Astrocyte (in vitro differentiated cells and primary cell): Measurements from ENCODE around the gene ANKRD39. TPM values are rescaled to one million over a fixed set of nuclear protein-coding genes. Genes with fewer than 3 reads are reported as not detected.
"Not testable (repeated sequence)": the region's sequence is repeated elsewhere in the genome, so short reads cannot be mapped to it uniquely, and the experiment has no call there.

Experiments
- DNase-seq: peaks from one replicate; pipeline ENCODE4 v3.0.0-alpha.2; 2010; ENCODE audit warnings: low read depth
- FAIRE-seq: peaks from 2 replicates; lab custom pipeline; 2011; peaks lifted over from hg19 to GRCh38; lab: Jason Lieb, UNC
- H2AFZ ChIP-seq: 2 replicates; pipeline ENCODE4 v1.6.0; 2012; ENCODE audit warnings: low read depth, low read length, inconsistent platforms
- H3K27ac ChIP-seq: 2 replicates; pipeline ENCODE4 v1.5.1; 2011; ENCODE audit warnings: low read depth, low read length, inconsistent platforms
- H3K27me3 ChIP-seq: 2 replicates; pipeline ENCODE4 v1.6.0; 2011; ENCODE audit warnings: low read length, inconsistent platforms; ENCODE audit not compliant: insufficient read depth
- H3K36me3 ChIP-seq: 2 replicates; pipeline ENCODE4 v1.5.1; 2011; ENCODE audit warnings: low read length, inconsistent platforms; ENCODE audit not compliant: insufficient read depth
- H3K4me1 ChIP-seq: 2 replicates; pipeline ENCODE4 v1.5.1; 2011; ENCODE audit warnings: low read length, inconsistent platforms; ENCODE audit not compliant: insufficient read depth
- H3K4me2 ChIP-seq: 2 replicates; pipeline ENCODE4 v1.6.0; 2012; ENCODE audit warnings: low read length, inconsistent platforms
- H3K4me3 ChIP-seq: 2 replicates; pipeline ENCODE4 v1.5.1; 2011; ENCODE audit warnings: low read depth, mild to moderate bottlenecking, low read length, inconsistent platforms; ENCODE audit not compliant: insufficient read depth
- H3K79me2 ChIP-seq: 2 replicates; pipeline ENCODE4 v1.6.0; 2012; ENCODE audit warnings: mild to moderate bottlenecking, low read length, inconsistent platforms; ENCODE audit not compliant: insufficient read depth
- H3K9ac ChIP-seq: 2 replicates; pipeline ENCODE4 v1.6.0; 2012; ENCODE audit warnings: mild to moderate bottlenecking, low read length, inconsistent platforms
- H3K9me3 ChIP-seq: 2 replicates; pipeline ENCODE4 v1.5.1; 2012; ENCODE audit warnings: low read depth, mild to moderate bottlenecking, low read length, inconsistent platforms; ENCODE audit not compliant: insufficient read depth
- H4K20me1 ChIP-seq: 2 replicates; pipeline ENCODE4 v1.6.0; 2012; ENCODE audit warnings: low read length, inconsistent platforms; ENCODE audit not compliant: insufficient read depth
- H3K27ac Mint-ChIP-seq: one replicate; pipeline ENCODE4 v1.8.0; 2021; ENCODE audit warnings: mild to moderate bottlenecking, mixed read lengths; ENCODE audit not compliant: unreplicated experiment
- H3K27me3 Mint-ChIP-seq: one replicate; pipeline ENCODE4 v1.8.0; 2021; ENCODE audit warnings: low read depth, mixed read lengths; ENCODE audit not compliant: unreplicated experiment
- H3K36me3 Mint-ChIP-seq: one replicate; pipeline ENCODE4 v1.8.0; 2021; ENCODE audit warnings: low read depth, mixed read lengths; ENCODE audit not compliant: unreplicated experiment
- H3K4me1 Mint-ChIP-seq: one replicate; pipeline ENCODE4 v1.8.0; 2021; ENCODE audit warnings: low read depth, mixed read lengths; ENCODE audit not compliant: unreplicated experiment
- H3K4me3 Mint-ChIP-seq: one replicate; pipeline ENCODE4 v1.8.0; 2021; ENCODE audit warnings: mild to moderate bottlenecking, moderate library complexity, mixed read lengths; ENCODE audit not compliant: unreplicated experiment
- H3K9me3 Mint-ChIP-seq: one replicate; pipeline ENCODE4 v1.8.0; 2021; ENCODE audit warnings: mild to moderate bottlenecking, mixed read lengths; ENCODE audit not compliant: unreplicated experiment
- EZH2 ChIP-seq: IDR thresholded peaks from 2 replicates; pipeline ENCODE4 v1.6.1; 2012; ENCODE audit warnings: mild to moderate bottlenecking, low read length, inconsistent platforms; ENCODE audit not compliant: insufficient read depth
- total RNA-seq: library from RNA; stranded (reverse); gene quantifications from 2 replicates; pipeline ENCODE4 v1.2.1, GENCODE V29; 2021
- TF ChIP-seq, protein P1 (sequence below): IDR thresholded peaks from 2 replicates; pipeline ENCODE4 v1.5.1; 2011; ENCODE audit warnings: low read depth, mild to moderate bottlenecking, inconsistent platforms, low read length, moderate library complexity; ENCODE audit not compliant: insufficient read depth

Gene ANKRD39
- total RNA-seq, 1 donor from 2014 or later = 13.7 TPM

GRCh38 chr2:96806468-96807126 is 51.2 kb downstream of the ANKRD39 start:
- no peak overlapping the region for H3K4me3 Mint-ChIP-seq
- DNase-seq = no peak
- Histone ChIP-seq H3K27ac (no peak overlapping the region), H2AFZ (no peak overlapping the region), H4K20me1 (peaks cover 4% of the 10 kb centered on the region), H3K4me3 (no peak overlapping the region), H3K27me3 (no peaks in the 10 kb centered on the region), H3K9me3 (no peaks in the 10 kb centered on the region), H3K36me3 (no peaks in the 10 kb centered on the region), H3K79me2 (no peaks in the 10 kb centered on the region), H3K4me2 (no peak overlapping the region), H3K4me1 (no peaks in the 10 kb centered on the region), H3K9ac (no peak overlapping the region)
- H3K36me3 Mint-ChIP-seq = peaks cover 10% of the 10 kb centered on the region
- no peak overlapping the region for H3K27ac Mint-ChIP-seq
- FAIRE-seq = no peak
- H3K27me3 Mint-ChIP-seq = no peaks in the 10 kb centered on the region
- H3K9me3 Mint-ChIP-seq = no peaks in the 10 kb centered on the region
- no peaks in the 10 kb centered on the region for H3K4me1 Mint-ChIP-seq
- no peak for TF ChIP-seq EZH2
- TF ChIP-seq, protein P1, sequence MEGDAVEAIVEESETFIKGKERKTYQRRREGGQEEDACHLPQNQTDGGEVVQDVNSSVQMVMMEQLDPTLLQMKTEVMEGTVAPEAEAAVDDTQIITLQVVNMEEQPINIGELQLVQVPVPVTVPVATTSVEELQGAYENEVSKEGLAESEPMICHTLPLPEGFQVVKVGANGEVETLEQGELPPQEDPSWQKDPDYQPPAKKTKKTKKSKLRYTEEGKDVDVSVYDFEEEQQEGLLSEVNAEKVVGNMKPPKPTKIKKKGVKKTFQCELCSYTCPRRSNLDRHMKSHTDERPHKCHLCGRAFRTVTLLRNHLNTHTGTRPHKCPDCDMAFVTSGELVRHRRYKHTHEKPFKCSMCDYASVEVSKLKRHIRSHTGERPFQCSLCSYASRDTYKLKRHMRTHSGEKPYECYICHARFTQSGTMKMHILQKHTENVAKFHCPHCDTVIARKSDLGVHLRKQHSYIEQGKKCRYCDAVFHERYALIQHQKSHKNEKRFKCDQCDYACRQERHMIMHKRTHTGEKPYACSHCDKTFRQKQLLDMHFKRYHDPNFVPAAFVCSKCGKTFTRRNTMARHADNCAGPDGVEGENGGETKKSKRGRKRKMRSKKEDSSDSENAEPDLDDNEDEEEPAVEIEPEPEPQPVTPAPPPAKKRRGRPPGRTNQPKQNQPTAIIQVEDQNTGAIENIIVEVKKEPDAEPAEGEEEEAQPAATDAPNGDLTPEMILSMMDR = no peak

DNA sequence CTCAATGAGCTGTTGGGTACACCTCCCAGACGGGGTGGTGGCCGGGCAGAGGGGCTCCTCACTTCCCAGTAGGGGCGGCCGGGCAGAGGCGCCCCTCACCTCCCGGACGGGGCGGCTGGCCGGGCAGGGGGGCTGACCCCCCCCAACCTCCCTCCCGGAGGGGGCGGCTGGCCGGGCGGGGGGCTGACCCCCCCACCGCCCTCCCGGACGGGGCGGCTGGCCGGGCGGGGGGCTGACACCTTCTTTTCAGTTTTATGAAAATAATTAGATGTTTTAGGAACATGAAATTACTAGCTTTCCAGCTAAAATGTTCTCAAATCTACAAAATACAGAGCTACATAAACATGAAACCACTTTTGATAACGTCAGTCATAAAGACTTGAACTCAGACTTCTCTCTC is 51.9 kb downstream of the ANKRD39 start:
- not testable (repeated sequence) for H3K4me1 Mint-ChIP-seq, H3K27ac Mint-ChIP-seq, H3K4me3 ChIP-seq, H3K27me3 ChIP-seq, FAIRE-seq, DNase-seq, H3K9me3 Mint-ChIP-seq, H3K27ac ChIP-seq, H3K79me2 ChIP-seq, H3K4me3 Mint-ChIP-seq, H3K9me3 ChIP-seq, H3K4me1 ChIP-seq, H3K9ac ChIP-seq, H4K20me1 ChIP-seq, H2AFZ ChIP-seq, H3K36me3 ChIP-seq, H3K4me2 ChIP-seq, H3K27me3 Mint-ChIP-seq, H3K36me3 Mint-ChIP-seq

- no peaks in the 10 kb centered on the region for H3K9me3 Mint-ChIP-seq
- no peak overlapping the region for H3K27ac Mint-ChIP-seq
- FAIRE-seq = no peak
These were observed 52.8 kb downstream of the ANKRD39 start for GRCh38 chr2:96804986-96805385.

More at GRCh38 chr2:96804986-96805385, 52.8 kb downstream of the ANKRD39 start:
- H3K27me3 Mint-ChIP-seq = no peaks in the 10 kb centered on the region
- H3K9me3 ChIP-seq = no peaks in the 10 kb centered on the region
- no peak for DNase-seq
- H3K4me3 ChIP-seq = no peak overlapping the region
- peaks cover 7% of the 10 kb centered on the region for H4K20me1 ChIP-seq
- H3K27me3 ChIP-seq = no peaks in the 10 kb centered on the region
- no peak overlapping the region for H2AFZ ChIP-seq
- TF ChIP-seq, protein P1 = no peak
- no peak for TF ChIP-seq EZH2
- no peak overlapping the region for H3K4me2 ChIP-seq
- no peaks in the 10 kb centered on the region for H3K4me1 ChIP-seq
- no peak overlapping the region for H3K9ac ChIP-seq
- no peaks in the 10 kb centered on the region for H3K79me2 ChIP-seq
- H3K36me3 Mint-ChIP-seq = peaks cover 10% of the 10 kb centered on the region
- no peak overlapping the region for H3K4me3 Mint-ChIP-seq
- H3K4me1 Mint-ChIP-seq = no peaks in the 10 kb centered on the region
- H3K36me3 ChIP-seq = no peaks in the 10 kb centered on the region
- H3K27ac ChIP-seq = no peak overlapping the region
